H1 (cell line): ENCODE data around the gene DHRS1. TPM values are rescaled to one million over a fixed set of nuclear protein-coding genes. Genes with fewer than 3 reads are reported as not detected.

Source experiments
- ASH2L ChIP-seq: fragments of 200-600, 300-600 bp; sonication (generic); IDR thresholded peaks from one replicate; pipeline ENCODE4 v1.7.1; 2017; ENCODE audit warnings: low read length
- CEBPB ChIP-seq: IDR thresholded peaks from 2 replicates; pipeline ENCODE4 v1.6.1; 2012; ENCODE audit warnings: low read depth, low read length
- EP300 ChIP-seq, 2 experiments: IDR thresholded peaks; 1 replicate in 1 of 2; 2 replicates in 1 of 2; pipeline ENCODE4 v1.6.1; 2011 to 2012; ENCODE audit warnings: low read depth in 2 of 2, low read length in 2 of 2, mild to moderate bottlenecking in 2 of 2, borderline replicate concordance in 1 of 2, inconsistent platforms in 1 of 2, moderate library complexity in 1 of 2
- FOSL1 ChIP-seq: IDR thresholded peaks from 2 replicates; pipeline ENCODE4 v1.6.1; 2011; ENCODE audit warnings: mild to moderate bottlenecking, low read depth, low read length, moderate library complexity; ENCODE audit not compliant: insufficient read depth
- GTF2F1 ChIP-seq: IDR thresholded peaks from 2 replicates; pipeline ENCODE4 v1.6.1; 2012; ENCODE audit warnings: low read depth, low read length, improper control_type of control experiment, borderline replicate concordance
- POU5F1 ChIP-seq: IDR thresholded peaks from 2 replicates; pipeline ENCODE4 v1.6.1; 2011; ENCODE audit warnings: low read depth, mild to moderate bottlenecking, low read length, moderate library complexity
- RBBP5 ChIP-seq: IDR thresholded peaks from 2 replicates; pipeline ENCODE4 v1.7.1; 2012; ENCODE audit warnings: low read depth, mild to moderate bottlenecking, inconsistent platforms, low read length, moderate library complexity, borderline replicate concordance
- polyA plus RNA-seq, 7 experiments: library from polyadenylated mRNA; depleted of rRNA in 3 of 7; stranded (reverse) in 5 of 7; unstranded in 2 of 7; fragments of >200 nt in 5 of 7; fragments of 200-250 nt in 2 of 7; gene quantifications; 1 replicate in 5 of 7; 2 replicates in 1 of 7; 4 replicates in 1 of 7; pipeline versions ENCODE4 v1.2.1 to v1.2.3, GENCODE V29; 2011 to 2013; ENCODE audit warnings: missing spikeins in 2 of 7, mixed read lengths in 2 of 7
- total RNA-seq: library from RNA; stranded (reverse); fragmentation: NEBNext Ultra II Directional; extraction: Animal tissue kit (Norgen Biotek cat#: 25700); gene quantifications from 2 replicates; pipeline ENCODE4 v1.2.1, GENCODE V29; 2021

DHRS1 gene
- total and polyA plus RNA-seq, 2 of the 8 experiments (the other 6 are each of a cell fraction or from before 2014, with no cell fraction given) = 8.8 to 31.7 TPM

GRCh38 chr14:24315243-24315806 lies 15.7 kb upstream of the DHRS1 start (continued):
- TF ChIP-seq EP300 (IDR thresholded peaks at IDR 0.05; ENCODE audit: borderline replicate concordance in 1 of 2, low read depth in 2 of 2, low read length in 2 of 2) (no peak), POU5F1 (no peak), CEBPB (no peak), ASH2L (no peak), GTF2F1 (no peak), RBBP5 (no peak), FOSL1 (no peak)
